Tibial nerve (tissue), 4 donors: Measurements from ENCODE around the gene SNX33.

ENCODE experiments used
- CTCF ChIP-seq, 5 experiments: fragments of 200-600 bp in 3 of 5; fragments of 450-650 bp in 2 of 5; sonication (generic) in 3 of 5; IDR thresholded peaks; one replicate each; pipeline ENCODE4 v1.5.1; 2016 to 2019; ENCODE audit warnings: antibody characterized with exemption in 5 of 5, mild to moderate bottlenecking in 3 of 5, moderate library complexity in 2 of 5
- EP300 ChIP-seq, 2 donors: sonication (generic); formaldehyde crosslinking; IDR thresholded peaks; one replicate each; pipeline ENCODE4 v1.6.1; 2017; ENCODE audit warnings: antibody characterized with exemption in 2 of 2, mild to moderate bottlenecking in 1 of 2
- POLR2A ChIP-seq, 2 donors: fragments of 450-650 bp; IDR thresholded peaks; one replicate each; pipeline ENCODE4 v1.6.1; 2017; ENCODE audit warnings: antibody characterized with exemption in 2 of 2, mild to moderate bottlenecking in 2 of 2, moderate library complexity in 2 of 2

- TF ChIP-seq CTCF (IDR thresholded peaks at IDR 0.05) = no peak
- TF ChIP-seq EP300 (IDR thresholded peaks at IDR 0.05) = no peak
- no peak for TF ChIP-seq POLR2A (IDR thresholded peaks at IDR 0.05)
Measured at GRCh38 chr15:75687486-75688277, 40.0 kb downstream of the SNX33 start.
